ENCODE data around the gene DYNLT2B. TPM values are rescaled to one million over a fixed set of nuclear protein-coding genes. Genes with fewer than 3 reads are reported as not detected.

Gene DYNLT2B
- total and polyA plus RNA-seq, 4 donors, result 1.1 to 3.7 (median 2.9) TPM

DNA sequence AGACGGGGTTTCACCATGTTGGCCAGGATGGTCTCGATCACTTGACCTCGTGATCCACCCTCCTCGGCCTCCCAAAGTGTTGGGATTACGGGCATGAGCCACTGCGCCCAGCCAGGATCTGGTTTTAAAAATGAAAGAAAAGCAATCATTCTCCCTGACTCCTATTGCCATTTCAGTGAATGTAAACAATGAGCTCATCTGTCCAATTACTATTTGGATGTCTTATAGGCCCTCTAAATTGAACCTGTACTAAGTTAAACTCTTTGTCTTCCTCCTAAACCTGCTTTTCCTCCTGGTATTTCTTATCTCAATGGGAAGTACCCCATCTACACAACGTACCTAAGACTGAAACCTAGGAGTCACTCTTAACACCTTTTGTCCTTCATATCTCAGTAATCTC, 54.2 kb downstream of the DYNLT2B start:
- DNase-seq (ENCODE audit: low spot score), result no peak
- TF ChIP-seq EGR1 (IDR thresholded peaks at IDR 0.05; ENCODE audit: low read depth in 2 of 2) (no peak), YY1 (IDR thresholded peaks at IDR 0.05) (no peak), HNF4G (IDR thresholded peaks at IDR 0.05) (no peak), JUND (IDR thresholded peaks at IDR 0.05) (no peak), HNF4A (conservative IDR thresholded peaks at IDR 0.05) (no peak), FOXA1 (IDR thresholded peaks at IDR 0.05) (no peak), NR2F2 (IDR thresholded peaks at IDR 0.05) (no peak), RAD21 (IDR thresholded peaks at IDR 0.05) (no peak), RXRA (IDR thresholded peaks at IDR 0.05) (no peak)
- TF ChIP-seq, protein P1, sequence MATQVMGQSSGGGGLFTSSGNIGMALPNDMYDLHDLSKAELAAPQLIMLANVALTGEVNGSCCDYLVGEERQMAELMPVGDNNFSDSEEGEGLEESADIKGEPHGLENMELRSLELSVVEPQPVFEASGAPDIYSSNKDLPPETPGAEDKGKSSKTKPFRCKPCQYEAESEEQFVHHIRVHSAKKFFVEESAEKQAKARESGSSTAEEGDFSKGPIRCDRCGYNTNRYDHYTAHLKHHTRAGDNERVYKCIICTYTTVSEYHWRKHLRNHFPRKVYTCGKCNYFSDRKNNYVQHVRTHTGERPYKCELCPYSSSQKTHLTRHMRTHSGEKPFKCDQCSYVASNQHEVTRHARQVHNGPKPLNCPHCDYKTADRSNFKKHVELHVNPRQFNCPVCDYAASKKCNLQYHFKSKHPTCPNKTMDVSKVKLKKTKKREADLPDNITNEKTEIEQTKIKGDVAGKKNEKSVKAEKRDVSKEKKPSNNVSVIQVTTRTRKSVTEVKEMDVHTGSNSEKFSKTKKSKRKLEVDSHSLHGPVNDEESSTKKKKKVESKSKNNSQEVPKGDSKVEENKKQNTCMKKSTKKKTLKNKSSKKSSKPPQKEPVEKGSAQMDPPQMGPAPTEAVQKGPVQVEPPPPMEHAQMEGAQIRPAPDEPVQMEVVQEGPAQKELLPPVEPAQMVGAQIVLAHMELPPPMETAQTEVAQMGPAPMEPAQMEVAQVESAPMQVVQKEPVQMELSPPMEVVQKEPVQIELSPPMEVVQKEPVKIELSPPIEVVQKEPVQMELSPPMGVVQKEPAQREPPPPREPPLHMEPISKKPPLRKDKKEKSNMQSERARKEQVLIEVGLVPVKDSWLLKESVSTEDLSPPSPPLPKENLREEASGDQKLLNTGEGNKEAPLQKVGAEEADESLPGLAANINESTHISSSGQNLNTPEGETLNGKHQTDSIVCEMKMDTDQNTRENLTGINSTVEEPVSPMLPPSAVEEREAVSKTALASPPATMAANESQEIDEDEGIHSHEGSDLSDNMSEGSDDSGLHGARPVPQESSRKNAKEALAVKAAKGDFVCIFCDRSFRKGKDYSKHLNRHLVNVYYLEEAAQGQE (IDR thresholded peaks at IDR 0.05), result no peak
- TF ChIP-seq, protein P2, sequence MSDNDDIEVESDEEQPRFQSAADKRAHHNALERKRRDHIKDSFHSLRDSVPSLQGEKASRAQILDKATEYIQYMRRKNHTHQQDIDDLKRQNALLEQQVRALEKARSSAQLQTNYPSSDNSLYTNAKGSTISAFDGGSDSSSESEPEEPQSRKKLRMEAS (IDR thresholded peaks at IDR 0.05), result no peak
- TF ChIP-seq, protein P3, sequence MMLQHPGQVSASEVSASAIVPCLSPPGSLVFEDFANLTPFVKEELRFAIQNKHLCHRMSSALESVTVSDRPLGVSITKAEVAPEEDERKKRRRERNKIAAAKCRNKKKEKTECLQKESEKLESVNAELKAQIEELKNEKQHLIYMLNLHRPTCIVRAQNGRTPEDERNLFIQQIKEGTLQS (IDR thresholded peaks at IDR 0.05), result no peak
- TF ChIP-seq, protein P4, sequence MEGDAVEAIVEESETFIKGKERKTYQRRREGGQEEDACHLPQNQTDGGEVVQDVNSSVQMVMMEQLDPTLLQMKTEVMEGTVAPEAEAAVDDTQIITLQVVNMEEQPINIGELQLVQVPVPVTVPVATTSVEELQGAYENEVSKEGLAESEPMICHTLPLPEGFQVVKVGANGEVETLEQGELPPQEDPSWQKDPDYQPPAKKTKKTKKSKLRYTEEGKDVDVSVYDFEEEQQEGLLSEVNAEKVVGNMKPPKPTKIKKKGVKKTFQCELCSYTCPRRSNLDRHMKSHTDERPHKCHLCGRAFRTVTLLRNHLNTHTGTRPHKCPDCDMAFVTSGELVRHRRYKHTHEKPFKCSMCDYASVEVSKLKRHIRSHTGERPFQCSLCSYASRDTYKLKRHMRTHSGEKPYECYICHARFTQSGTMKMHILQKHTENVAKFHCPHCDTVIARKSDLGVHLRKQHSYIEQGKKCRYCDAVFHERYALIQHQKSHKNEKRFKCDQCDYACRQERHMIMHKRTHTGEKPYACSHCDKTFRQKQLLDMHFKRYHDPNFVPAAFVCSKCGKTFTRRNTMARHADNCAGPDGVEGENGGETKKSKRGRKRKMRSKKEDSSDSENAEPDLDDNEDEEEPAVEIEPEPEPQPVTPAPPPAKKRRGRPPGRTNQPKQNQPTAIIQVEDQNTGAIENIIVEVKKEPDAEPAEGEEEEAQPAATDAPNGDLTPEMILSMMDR (IDR thresholded peaks at IDR 0.05; ENCODE audit: low read depth, low read length, missing input control), result no peak
- TF ChIP-seq, protein P5, sequence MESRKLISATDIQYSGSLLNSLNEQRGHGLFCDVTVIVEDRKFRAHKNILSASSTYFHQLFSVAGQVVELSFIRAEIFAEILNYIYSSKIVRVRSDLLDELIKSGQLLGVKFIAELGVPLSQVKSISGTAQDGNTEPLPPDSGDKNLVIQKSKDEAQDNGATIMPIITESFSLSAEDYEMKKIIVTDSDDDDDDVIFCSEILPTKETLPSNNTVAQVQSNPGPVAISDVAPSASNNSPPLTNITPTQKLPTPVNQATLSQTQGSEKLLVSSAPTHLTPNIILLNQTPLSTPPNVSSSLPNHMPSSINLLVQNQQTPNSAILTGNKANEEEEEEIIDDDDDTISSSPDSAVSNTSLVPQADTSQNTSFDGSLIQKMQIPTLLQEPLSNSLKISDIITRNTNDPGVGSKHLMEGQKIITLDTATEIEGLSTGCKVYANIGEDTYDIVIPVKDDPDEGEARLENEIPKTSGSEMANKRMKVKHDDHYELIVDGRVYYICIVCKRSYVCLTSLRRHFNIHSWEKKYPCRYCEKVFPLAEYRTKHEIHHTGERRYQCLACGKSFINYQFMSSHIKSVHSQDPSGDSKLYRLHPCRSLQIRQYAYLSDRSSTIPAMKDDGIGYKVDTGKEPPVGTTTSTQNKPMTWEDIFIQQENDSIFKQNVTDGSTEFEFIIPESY (IDR thresholded peaks at IDR 0.05), result no peak
- Histone ChIP-seq H3K9me3 (ENCODE audit: control insufficient read depth in 4 of 4, low read length in 3 of 4) (no peaks in the 10 kb centered on the region), H3K27ac (ENCODE audit: low read depth in 1 of 2, low read length in 2 of 2) (no peak overlapping the region), H3K4me3 (ENCODE audit: low read depth in 1 of 3, low read length in 3 of 3) (no peak overlapping the region), H3K27me3 (ENCODE audit: control insufficient read depth in 4 of 4, insufficient read depth in 4 of 4, low read length in 3 of 4) (no peaks in the 10 kb centered on the region), H3K4me1 (ENCODE audit: control insufficient read depth in 4 of 4, insufficient read depth in 4 of 4, low read length in 3 of 4) (peaks cover 0 to 1% (median 0%) of the 10 kb centered on the region in 4 donors), H3K9ac (ENCODE audit: low read depth in 1 of 2, low read length in 2 of 2) (no peak overlapping the region), H3K36me3 (ENCODE audit: control insufficient read depth in 4 of 4, insufficient read depth in 3 of 4, low read depth in 1 of 4, low read length in 3 of 4) (peaks cover 3 to 19% (median 8%) of the 10 kb centered on the region in 4 donors)
- 94% methylated on average over 7 of the region's 7 CpGs for WGBS

DNA sequence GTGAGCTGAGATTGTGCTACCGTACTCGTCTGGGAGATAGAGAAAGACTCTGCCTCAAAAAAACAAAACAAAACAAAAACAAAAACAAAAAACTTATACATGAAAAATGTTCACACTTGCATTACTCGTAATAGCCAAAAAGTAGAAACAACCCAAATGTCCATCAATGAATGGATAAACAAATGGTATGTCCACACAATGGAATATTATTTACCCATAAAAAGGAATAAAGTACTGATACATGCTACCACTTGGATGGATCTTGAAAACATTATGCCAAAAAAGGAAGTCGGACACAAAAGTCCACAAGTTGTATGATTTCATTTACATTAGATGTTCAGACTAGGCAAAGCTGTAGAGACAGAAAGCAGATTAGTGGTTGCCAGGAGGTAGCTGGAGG, 57.3 kb downstream of the DYNLT2B start:
- no peaks in the 10 kb centered on the region for H3K4me1 ChIP-seq (ENCODE audit: control insufficient read depth in 4 of 4, insufficient read depth in 4 of 4, low read length in 3 of 4)
- H3K9ac ChIP-seq (ENCODE audit: low read depth in 1 of 2, low read length in 2 of 2), result no peak overlapping the region
- no peaks in the 10 kb centered on the region for H3K9me3 ChIP-seq (ENCODE audit: control insufficient read depth in 4 of 4, low read length in 3 of 4)
- H3K27ac ChIP-seq (ENCODE audit: low read depth in 1 of 2, low read length in 2 of 2), result no peak overlapping the region
- no peaks in the 10 kb centered on the region for H3K27me3 ChIP-seq (ENCODE audit: control insufficient read depth in 4 of 4, insufficient read depth in 4 of 4, low read length in 3 of 4)
- 98% methylated on average over 4 of the region's 4 CpGs for WGBS
- DNase-seq (ENCODE audit: low spot score), result no peak
- no peak overlapping the region for H3K4me3 ChIP-seq (ENCODE audit: low read depth in 1 of 3, low read length in 3 of 3)
- H3K36me3 ChIP-seq (ENCODE audit: control insufficient read depth in 4 of 4, insufficient read depth in 3 of 4, low read depth in 1 of 4, low read length in 3 of 4), result peaks cover 3 to 13% (median 9%) of the 10 kb centered on the region in 4 donors
- TF ChIP-seq SP1 (IDR thresholded peaks at IDR 0.05) (no peak), NR2F2 (IDR thresholded peaks at IDR 0.05) (no peak), HNF4G (IDR thresholded peaks at IDR 0.05) (no peak), JUND (IDR thresholded peaks at IDR 0.05) (no peak), RAD21 (IDR thresholded peaks at IDR 0.05) (no peak), EGR1 (IDR thresholded peaks at IDR 0.05; ENCODE audit: low read depth in 2 of 2) (no peak), GABPA (IDR thresholded peaks at IDR 0.05 in 1 of 2, conservative IDR thresholded peaks at IDR 0.05 in 1 of 2) (no peak), YY1 (IDR thresholded peaks at IDR 0.05) (no peak), TAF1 (conservative IDR thresholded peaks at IDR 0.05) (no peak), HNF4A (conservative IDR thresholded peaks at IDR 0.05) (no peak)
- TF ChIP-seq, protein P1 (IDR thresholded peaks at IDR 0.05), result no peak
- TF ChIP-seq, protein P4 (IDR thresholded peaks at IDR 0.05; ENCODE audit: low read depth, low read length, missing input control), result no peak
- TF ChIP-seq, protein P3 (IDR thresholded peaks at IDR 0.05), result no peak

Data from liver (tissue), 9 donors.